Stimulated activated CD8-positive, alpha-beta memory T cell treated with anti-CD3 and anti-CD28 coated beads, Interleukin-12 subunit alpha, Interleukin-12 subunit beta, amount 100 ng/mL, for 24 hours (primary cell): ENCODE data around the gene SCD5.

Experiments
- DNase-seq: peaks from one replicate; pipeline ENCODE4 v3.0.0-alpha.2; 2020; ENCODE audit errors: extremely low read depth

Gene SCD5

GRCh38 chr4:82726596-82726995, 72.0 kb downstream of the SCD5 start:
- DNase-seq: no peak

GRCh38 chr4:82721819-82722423, 76.7 kb downstream of the SCD5 start:
- DNase-seq: no peak

- no peak for DNase-seq
Observed at GRCh38 chr4:82718162-82718940, 80.2 kb downstream of the SCD5 start.

- no peak for DNase-seq
Observed at GRCh38 chr4:82715731-82716617, 82.6 kb downstream of the SCD5 start.

DNA sequence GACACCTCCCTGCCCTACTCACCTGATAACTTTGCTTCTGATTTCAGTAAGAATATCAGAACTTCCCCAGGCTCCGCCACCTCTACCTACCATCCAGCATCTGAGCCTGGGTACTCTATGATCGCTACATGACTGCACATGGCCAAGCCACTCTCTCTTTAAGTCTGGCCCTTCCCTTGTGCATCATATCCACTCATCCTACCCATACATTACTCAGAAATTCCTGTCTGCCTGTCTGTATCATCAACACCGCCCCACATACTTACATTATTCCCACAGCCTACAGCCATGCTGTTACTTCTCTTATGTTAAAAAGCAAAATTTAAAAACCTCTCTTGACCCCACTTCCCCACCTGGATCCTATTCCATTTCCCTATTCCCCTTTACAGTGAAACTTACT, 84.7 kb downstream of the SCD5 start:
- DNase-seq: no peak

- no peak for DNase-seq
Observed at GRCh38 chr4:82712561-82712960, 86.0 kb downstream of the SCD5 start.

DNA sequence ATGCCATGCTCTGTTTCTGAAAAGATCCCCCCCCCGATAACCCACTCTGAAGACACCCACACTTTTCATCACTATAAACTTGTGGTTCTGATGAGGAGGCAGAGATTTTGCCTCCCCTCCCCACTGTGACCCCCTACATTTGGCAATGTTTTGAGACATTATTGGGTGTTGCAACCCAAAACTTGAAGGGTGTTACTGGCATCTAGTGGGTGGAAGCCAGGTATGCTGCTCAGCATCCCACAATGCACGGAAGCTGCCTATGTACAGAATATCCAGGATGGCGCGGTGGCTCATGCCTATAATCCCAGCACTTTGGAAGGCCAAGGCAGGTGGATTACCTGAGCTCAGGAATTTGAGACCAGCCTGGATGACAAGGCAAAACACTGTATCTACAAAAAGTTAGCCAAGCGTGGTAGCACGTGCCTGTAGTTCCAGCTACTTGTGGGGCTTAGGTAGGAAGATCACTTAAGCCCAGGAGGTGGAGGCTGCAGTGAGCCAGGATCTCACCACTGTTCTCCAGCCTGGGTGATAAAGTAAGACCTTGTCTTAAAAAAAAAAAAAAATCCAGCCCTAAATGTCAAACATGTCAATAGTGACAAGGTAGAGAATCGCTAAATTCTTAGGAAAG, 87.3 kb downstream of the SCD5 start:
- no peak for DNase-seq

DNA sequence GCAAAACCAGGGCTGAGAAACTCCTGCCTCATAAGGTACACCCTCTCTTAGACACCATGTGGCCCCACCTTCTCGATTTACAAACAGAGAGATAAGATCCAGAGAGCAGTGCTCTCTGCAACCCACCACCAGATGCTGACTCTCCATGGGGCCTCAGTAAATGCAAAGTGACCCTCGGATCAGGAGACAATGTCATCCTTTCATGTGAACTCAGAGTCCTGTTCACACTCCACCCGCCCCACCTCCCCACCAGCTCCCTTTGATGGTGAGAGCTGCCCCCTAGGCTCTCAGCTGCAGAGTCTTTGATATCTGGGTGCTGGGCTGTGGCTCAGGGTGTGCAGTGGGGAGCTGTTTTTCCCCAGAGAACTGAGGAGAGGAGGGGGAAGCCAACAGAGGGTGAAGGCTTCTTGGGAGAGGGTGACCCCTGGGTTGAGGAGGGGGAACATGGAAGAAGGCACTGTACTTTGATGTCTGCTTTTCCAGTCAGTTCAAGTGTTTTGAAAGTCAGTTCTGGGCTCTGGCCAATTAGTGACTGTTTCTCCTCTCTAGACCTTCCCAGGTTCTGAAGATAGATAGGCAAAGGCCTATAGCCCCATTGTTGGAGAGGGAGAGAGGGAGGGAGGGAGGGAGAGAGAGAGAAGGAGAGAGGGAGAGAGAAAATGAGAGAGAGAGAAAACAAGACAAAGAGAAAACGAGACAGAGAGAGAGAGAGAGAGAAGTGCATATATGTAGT, 88.2 kb downstream of the SCD5 start:
- DNase-seq: no peak

DNA sequence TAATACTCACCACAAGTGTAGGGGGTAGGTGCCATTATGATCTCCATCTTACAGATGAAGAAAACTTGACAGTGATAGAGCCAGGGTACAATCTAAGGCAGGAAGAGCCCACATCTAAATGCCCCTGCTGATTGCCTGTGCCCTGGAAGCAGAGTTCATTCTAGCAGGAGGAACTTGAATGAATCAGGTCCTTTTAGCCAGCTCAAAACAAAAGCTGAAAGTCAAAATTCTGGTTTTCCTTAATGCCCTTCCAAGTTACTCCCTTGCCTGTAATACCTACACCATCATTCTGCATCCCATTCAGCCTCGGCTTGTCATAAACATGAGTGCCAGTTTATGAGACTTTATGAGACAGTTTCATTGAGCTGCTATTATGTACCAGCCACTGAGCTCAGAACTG, 89.6 kb downstream of the SCD5 start:
- no peak for DNase-seq

DNA sequence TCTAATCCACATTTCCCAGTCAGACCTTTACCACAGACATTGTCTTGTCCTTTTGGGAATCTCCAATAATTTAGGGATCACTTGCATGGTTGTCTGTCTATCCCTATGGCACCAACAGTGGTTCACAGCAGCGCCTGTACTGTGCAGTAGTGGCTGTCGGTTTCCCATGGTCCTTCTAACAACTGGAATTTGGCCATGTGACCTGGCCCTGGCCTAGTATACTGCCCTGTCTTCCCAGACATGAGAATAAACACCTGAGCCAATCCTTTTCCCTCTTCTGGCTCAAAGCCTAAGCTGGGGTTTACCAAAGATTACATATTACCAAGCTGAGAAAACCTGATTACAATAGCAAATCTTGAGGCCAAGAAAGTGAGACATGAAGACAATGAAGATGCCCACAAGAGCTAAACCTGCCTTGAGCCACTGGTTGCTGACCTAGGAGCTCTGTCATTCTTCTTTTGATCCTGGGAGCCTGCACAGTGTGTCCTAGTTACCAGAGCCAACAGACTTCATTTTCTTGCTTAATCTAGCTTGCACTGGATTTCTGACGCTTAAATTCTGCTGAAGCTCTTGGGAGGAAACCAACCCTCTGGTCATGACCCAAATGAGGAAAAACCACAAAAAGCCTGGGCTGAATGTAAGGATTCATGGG, 92.1 kb downstream of the SCD5 start:
- DNase-seq: no peak

DNA sequence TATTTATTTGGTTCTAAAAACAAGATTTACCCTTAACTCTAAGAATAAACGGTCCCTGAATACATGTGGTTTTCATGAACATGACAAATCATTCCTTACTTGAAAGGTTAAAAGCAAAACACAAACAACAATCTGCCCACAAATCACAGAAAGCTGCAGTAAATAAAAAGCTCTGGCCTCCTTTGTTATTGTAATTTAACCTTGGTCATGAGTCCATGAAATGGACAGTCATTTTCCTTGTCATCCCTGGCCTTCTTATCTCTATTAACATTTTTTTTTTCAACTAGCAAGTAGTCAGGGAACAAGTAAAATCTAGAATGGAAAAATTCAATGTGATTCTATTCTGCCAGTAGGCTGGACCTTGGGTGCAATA, 92.7 kb downstream of the SCD5 start:
- no peak for DNase-seq

- no peak for DNase-seq
Observed at GRCh38 chr4:82705169-82705927, 93.2 kb downstream of the SCD5 start.

GRCh38 chr4:82704156-82704555, 94.4 kb downstream of the SCD5 start:
- no peak for DNase-seq

DNA sequence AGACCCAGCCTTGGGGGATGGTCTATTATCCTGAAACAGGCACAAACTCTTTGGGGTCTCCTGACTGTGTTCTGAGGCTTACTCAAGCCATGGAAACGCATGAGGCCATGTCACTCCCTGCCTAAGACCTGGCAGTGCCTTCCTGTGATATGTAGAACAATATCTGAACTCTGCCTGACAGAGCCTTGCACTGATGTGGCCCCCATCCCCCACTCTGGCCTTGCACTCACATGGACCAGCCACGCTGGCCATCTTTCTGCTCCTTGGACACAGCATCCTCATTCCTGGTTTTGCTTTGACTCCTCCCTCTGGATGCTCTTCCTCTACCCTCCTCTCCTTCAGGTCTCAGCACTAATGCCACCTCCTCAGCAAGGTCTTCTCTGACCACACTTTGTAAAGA, 100.2 kb downstream of the SCD5 start:
- DNase-seq: no peak

- DNase-seq: no peak
Observed at GRCh38 chr4:82697561-82697960, 101.0 kb downstream of the SCD5 start.

DNA sequence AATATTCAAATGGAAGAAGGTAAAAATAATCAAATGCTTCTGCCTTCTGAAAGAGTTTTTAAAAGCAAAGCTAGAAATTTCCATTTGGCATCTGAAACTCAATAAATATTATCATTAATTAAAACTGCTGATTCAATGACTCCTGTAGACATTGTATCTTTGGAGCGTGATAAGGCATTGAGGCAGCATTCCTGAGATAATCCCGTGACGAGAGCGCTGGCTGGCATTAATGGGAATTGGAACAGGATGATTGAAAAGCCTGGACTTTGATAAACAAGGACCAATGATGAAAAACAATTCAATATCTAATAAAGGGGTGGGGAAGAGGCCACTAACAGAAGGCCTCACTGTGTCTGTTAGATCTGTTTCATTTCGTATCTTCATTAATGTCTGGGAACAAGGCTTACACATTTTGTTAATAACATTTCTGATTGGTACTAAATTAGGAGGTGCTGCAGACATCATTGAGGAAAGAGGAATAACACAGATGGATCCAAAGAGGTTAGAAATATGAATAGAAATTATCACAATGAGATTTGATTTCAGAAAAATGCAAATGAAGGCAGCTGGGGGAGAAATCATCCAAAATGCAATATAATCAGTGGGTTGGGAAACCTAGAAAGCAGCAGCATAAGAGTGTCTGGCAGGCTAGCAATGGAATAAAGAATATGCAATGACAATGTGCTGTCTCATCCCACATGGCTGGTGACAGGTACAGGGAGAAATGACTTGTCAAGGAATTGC, 102.3 kb downstream of the SCD5 start:
- DNase-seq: no peak

- DNase-seq: no peak
Observed at GRCh38 chr4:82694892-82695291, 103.7 kb downstream of the SCD5 start.

- no peak for DNase-seq
Observed at GRCh38 chr4:82694046-82694445, 104.5 kb downstream of the SCD5 start.

DNA sequence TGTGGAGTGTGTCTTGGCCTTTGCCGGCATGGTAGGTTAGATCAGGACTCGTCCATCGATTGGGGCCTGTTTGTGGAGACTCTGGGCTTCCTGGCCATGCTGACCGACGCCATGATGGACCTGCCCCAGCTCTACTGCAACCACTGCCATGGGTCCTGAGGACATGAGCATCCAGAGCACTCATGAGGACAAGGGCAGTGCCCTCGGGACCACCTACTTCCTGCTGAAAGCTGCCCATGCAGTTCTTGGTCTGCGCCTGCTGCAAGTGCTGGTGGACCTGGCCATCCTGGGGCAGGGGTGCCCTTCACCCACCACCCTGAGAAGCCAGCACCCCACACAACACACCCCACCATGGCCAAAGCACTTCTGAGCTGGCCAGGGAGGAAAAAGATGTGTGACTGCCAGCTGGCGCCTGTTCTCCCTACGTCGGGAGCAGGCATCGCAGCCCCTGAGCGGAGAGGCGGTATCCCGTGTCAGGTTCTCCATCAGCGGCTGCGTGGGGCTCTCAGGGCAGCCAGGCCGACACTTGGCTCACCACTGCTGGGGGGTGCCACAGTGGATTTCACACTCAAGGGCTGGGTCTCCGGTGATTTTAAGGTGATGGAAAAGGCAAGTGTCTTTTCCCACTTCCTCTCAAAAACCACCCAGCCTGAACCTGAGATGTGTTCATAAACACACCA, 106.4 kb downstream of the SCD5 start:
- DNase-seq: no peak
